ENCODE measurements around the gene SERPINA12.

Gene SERPINA12

GRCh38 chr14:94462763-94463572 lies 46.3 kb downstream of the SERPINA12 start:
- no peak overlapping the region for H3K4me3 ChIP-seq (ENCODE audit: insufficient read length, low read depth)
- H3K27me3 ChIP-seq (ENCODE audit: insufficient read depth, insufficient read length): no peaks in the 10 kb centered on the region

GRCh38 chr14:94462219-94462551 lies 47.1 kb downstream of the SERPINA12 start:
- Histone ChIP-seq H3K36me3 (ENCODE audit: insufficient read depth, insufficient read length, low read length) (no peaks in the 10 kb centered on the region), H3K9ac (ENCODE audit: insufficient read length, low read depth) (no peak overlapping the region), H3K4me1 (ENCODE audit: insufficient read depth, insufficient read length) (no peaks in the 10 kb centered on the region), H3K4me3 (ENCODE audit: insufficient read length, low read depth) (no peak overlapping the region), H3K9me3 (ENCODE audit: insufficient read depth, low read length) (peaks cover 16% of the 10 kb centered on the region), H3K27me3 (ENCODE audit: insufficient read depth, insufficient read length) (no peaks in the 10 kb centered on the region)
- DNase-seq (ENCODE audit: low read depth, low spot score): no peak
- TF ChIP-seq ZNF274 (IDR thresholded peaks at IDR 0.05; ENCODE audit: low read depth, low read length) (no peak), SUZ12 (IDR thresholded peaks at IDR 0.05; ENCODE audit: extremely low read depth, insufficient read depth, insufficient read length) (no peak), YY1 (IDR thresholded peaks at IDR 0.05; ENCODE audit: insufficient read depth, insufficient read length) (no peak)

More at GRCh38 chr14:94462763-94463572, 46.3 kb downstream of the SERPINA12 start:
- Histone ChIP-seq H3K9ac (ENCODE audit: insufficient read length, low read depth) (no peak overlapping the region), H3K36me3 (ENCODE audit: insufficient read depth, insufficient read length, low read length) (no peaks in the 10 kb centered on the region), H3K4me1 (ENCODE audit: insufficient read depth, insufficient read length) (no peaks in the 10 kb centered on the region), H3K9me3 (ENCODE audit: insufficient read depth, low read length) (peaks cover 16% of the 10 kb centered on the region)
- no peak for DNase-seq (ENCODE audit: low read depth, low spot score)
- TF ChIP-seq YY1 (IDR thresholded peaks at IDR 0.05; ENCODE audit: insufficient read depth, insufficient read length) (no peak), SUZ12 (IDR thresholded peaks at IDR 0.05; ENCODE audit: extremely low read depth, insufficient read depth, insufficient read length) (no peak), ZNF274 (IDR thresholded peaks at IDR 0.05; ENCODE audit: low read depth, low read length) (no peak)

- Histone ChIP-seq H3K36me3 (ENCODE audit: insufficient read depth, insufficient read length, low read length) (no peaks in the 10 kb centered on the region), H3K9ac (ENCODE audit: insufficient read length, low read depth) (no peak overlapping the region), H3K9me3 (ENCODE audit: insufficient read depth, low read length) (peaks cover 16% of the 10 kb centered on the region), H3K27me3 (ENCODE audit: insufficient read depth, insufficient read length) (no peaks in the 10 kb centered on the region), H3K4me1 (ENCODE audit: insufficient read depth, insufficient read length) (no peaks in the 10 kb centered on the region), H3K4me3 (ENCODE audit: insufficient read length, low read depth) (no peak overlapping the region)
- DNase-seq (ENCODE audit: low read depth, low spot score): no peak
- no peak for TF ChIP-seq ZNF274 (IDR thresholded peaks at IDR 0.05; ENCODE audit: low read depth, low read length)
- TF ChIP-seq SUZ12 (IDR thresholded peaks at IDR 0.05; ENCODE audit: extremely low read depth, insufficient read depth, insufficient read length): no peak
- TF ChIP-seq YY1 (IDR thresholded peaks at IDR 0.05; ENCODE audit: insufficient read depth, insufficient read length): no peak
Observed at GRCh38 chr14:94461526-94462218, 47.6 kb downstream of the SERPINA12 start.

- Histone ChIP-seq H3K9ac (ENCODE audit: insufficient read length, low read depth) (no peak overlapping the region), H3K27me3 (ENCODE audit: insufficient read depth, insufficient read length) (no peaks in the 10 kb centered on the region), H3K4me1 (ENCODE audit: insufficient read depth, insufficient read length) (no peaks in the 10 kb centered on the region), H3K9me3 (ENCODE audit: insufficient read depth, low read length) (peaks cover 16% of the 10 kb centered on the region), H3K4me3 (ENCODE audit: insufficient read length, low read depth) (no peak overlapping the region), H3K36me3 (ENCODE audit: insufficient read depth, insufficient read length, low read length) (no peaks in the 10 kb centered on the region)
- no peak for DNase-seq (ENCODE audit: low read depth, low spot score)
- no peak for TF ChIP-seq ZNF274 (IDR thresholded peaks at IDR 0.05; ENCODE audit: low read depth, low read length)
- no peak for TF ChIP-seq YY1 (IDR thresholded peaks at IDR 0.05; ENCODE audit: insufficient read depth, insufficient read length)
- no peak for TF ChIP-seq SUZ12 (IDR thresholded peaks at IDR 0.05; ENCODE audit: extremely low read depth, insufficient read depth, insufficient read length)
Observed at GRCh38 chr14:94460631-94461416, 48.4 kb downstream of the SERPINA12 start.

GRCh38 chr14:94458558-94459205 lies 50.6 kb downstream of the SERPINA12 start:
- Histone ChIP-seq H3K4me3 (ENCODE audit: insufficient read length, low read depth) (no peak overlapping the region), H3K9ac (ENCODE audit: insufficient read length, low read depth) (no peak overlapping the region), H3K27me3 (ENCODE audit: insufficient read depth, insufficient read length) (no peaks in the 10 kb centered on the region), H3K36me3 (ENCODE audit: insufficient read depth, insufficient read length, low read length) (no peaks in the 10 kb centered on the region), H3K4me1 (ENCODE audit: insufficient read depth, insufficient read length) (no peaks in the 10 kb centered on the region), H3K9me3 (ENCODE audit: insufficient read depth, low read length) (no peaks in the 10 kb centered on the region; the same call in 1 of the 2 replicates)
- no peak for DNase-seq (ENCODE audit: low read depth, low spot score)
- TF ChIP-seq YY1 (IDR thresholded peaks at IDR 0.05; ENCODE audit: insufficient read depth, insufficient read length): no peak
- no peak for TF ChIP-seq ZNF274 (IDR thresholded peaks at IDR 0.05; ENCODE audit: low read depth, low read length)
- no peak for TF ChIP-seq SUZ12 (IDR thresholded peaks at IDR 0.05; ENCODE audit: extremely low read depth, insufficient read depth, insufficient read length)

GRCh38 chr14:94458096-94458495 lies 51.2 kb downstream of the SERPINA12 start:
- Histone ChIP-seq H3K27me3 (ENCODE audit: insufficient read depth, insufficient read length) (no peaks in the 10 kb centered on the region), H3K36me3 (ENCODE audit: insufficient read depth, insufficient read length, low read length) (no peaks in the 10 kb centered on the region), H3K4me3 (ENCODE audit: insufficient read length, low read depth) (no peak overlapping the region), H3K4me1 (ENCODE audit: insufficient read depth, insufficient read length) (no peaks in the 10 kb centered on the region), H3K9me3 (ENCODE audit: insufficient read depth, low read length) (no peaks in the 10 kb centered on the region; the same call in 1 of the 2 replicates), H3K9ac (ENCODE audit: insufficient read length, low read depth) (no peak overlapping the region)
- DNase-seq (ENCODE audit: low read depth, low spot score): no peak
- no peak for TF ChIP-seq SUZ12 (IDR thresholded peaks at IDR 0.05; ENCODE audit: extremely low read depth, insufficient read depth, insufficient read length)
- no peak for TF ChIP-seq ZNF274 (IDR thresholded peaks at IDR 0.05; ENCODE audit: low read depth, low read length)
- TF ChIP-seq YY1 (IDR thresholded peaks at IDR 0.05; ENCODE audit: insufficient read depth, insufficient read length): no peak
